NCI-H446 treated with DMSO at 0.1 percent for 48 hours (cell line): ENCODE measurements around the gene HIPK3.

ENCODE experiments used
- DNase-seq: peaks from one replicate; lab custom pipeline; 2025; lab: John Stamatoyannopoulos, UW

Gene HIPK3

GRCh38 chr11:33390944-33391892, 134.0 kb downstream of the HIPK3 start:
- no peak for DNase-seq

DNA sequence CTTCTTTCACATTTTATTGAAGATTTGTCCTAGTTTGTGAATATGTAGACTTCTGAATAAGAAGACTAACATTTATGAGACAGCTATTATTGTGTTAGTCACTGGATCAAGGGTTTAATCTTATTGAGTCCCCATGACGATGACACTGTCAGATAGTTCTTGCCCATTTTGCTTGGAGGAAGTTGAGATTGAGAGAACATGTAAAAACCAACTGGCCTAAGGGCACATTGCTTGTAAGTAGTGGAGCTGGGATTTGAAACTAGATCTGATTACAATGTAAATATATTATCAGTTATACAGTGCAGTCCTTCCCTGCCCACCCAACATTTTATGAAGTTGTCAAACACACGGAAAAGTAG, 134.7 kb downstream of the HIPK3 start:
- DNase-seq = no peak

GRCh38 chr11:33394431-33395109, 137.4 kb downstream of the HIPK3 start:
- no peak for DNase-seq

GRCh38 chr11:33396361-33396760, 139.2 kb downstream of the HIPK3 start:
- DNase-seq = no peak

DNA sequence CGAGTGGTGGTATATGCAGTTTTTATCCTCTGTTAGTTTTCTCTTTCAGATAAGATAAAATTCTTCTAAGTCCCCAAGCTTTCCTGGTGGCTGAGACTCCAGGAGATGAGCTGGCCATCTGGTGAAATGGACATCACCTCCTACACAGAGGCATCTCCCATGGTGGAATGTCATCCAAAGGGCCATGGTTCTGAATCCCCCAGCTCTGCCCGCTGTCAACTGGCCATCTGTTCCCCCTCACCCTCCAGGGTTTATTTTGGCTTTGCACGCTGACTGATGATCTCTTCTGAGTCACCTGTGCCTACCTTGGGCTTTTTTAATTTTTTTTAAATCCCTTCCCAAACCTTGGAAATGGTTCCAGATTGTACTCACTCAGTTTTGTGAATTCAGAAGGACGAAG, 142.2 kb downstream of the HIPK3 start:
- DNase-seq = no peak

DNA sequence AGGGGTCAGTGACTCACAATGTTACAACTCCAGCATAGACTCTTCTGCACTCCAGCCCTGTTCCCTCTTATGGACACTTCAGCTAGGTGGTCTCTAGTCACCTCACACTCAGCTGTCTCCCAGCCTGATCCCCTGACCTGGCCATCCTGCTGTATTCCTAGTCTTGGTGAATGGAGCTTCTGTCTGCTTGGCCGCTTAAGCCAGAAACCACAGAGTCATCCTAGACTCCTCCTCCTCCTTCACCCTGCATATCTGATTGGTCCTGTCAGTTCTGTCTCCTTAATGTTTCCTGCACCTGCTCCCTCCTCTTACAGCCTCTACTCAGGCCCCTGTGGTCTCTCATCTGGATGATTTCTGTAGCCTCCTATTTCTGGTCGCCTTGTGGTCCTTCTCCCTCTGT, 144.9 kb downstream of the HIPK3 start:
- no peak for DNase-seq

- no peak for DNase-seq
Observed at GRCh38 chr11:33403344-33403743, 146.2 kb downstream of the HIPK3 start.

DNA sequence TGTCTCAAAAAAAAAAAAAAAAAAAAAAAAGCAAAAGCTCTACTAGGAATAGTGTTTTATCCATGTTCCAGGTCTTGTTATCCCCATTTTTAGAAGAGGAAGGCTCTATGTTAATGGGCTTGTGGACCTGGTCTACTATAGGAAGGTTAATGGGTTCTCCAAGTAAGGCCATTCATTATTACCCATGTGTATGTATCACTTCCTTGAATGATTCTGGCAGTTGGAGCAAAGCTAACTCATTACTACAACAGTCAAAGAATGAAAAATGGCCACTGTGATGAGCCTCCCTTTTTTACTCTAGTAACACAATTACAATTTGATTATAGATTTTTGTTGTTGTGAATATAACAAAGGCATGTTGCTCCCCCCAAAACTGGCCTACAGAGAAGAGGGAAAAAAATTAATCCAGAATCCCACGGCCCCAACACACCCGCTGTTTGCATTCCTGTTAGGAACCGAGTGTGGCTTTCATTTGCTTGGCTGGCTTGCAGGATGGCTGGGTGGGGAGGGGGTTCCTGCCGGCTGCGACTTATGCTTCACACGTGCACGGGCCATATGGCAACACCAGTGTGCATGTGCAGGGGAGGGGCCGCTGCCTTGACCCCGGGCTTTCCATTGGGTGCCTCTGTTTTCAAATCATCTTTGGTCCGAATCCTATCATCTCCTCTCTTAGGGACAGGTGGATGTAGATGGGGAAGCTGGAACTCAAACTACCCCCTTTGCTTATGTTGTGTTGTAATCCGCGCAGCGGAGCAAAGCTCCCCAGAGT, 148.8 kb downstream of the HIPK3 start:
- no peak for DNase-seq
